Stimulated activated naive CD8-positive, alpha-beta T cell treated with anti-CD3 and anti-CD28 coated beads, Interleukin-15, Interleukin-2, amounts not matched to agents 100 ng/mL and 50 ng/mL, for 24 hours (primary cell): Measurements from ENCODE around the gene ATP8A2.
A peak's percentile ranks its signal among the peaks of the same experiment; 100 is the strongest.

ENCODE experiments used
- H3K27ac Mint-ChIP-seq: one replicate; pipeline ENCODE4 v1.8.0; 2021; ENCODE audit warnings: mild to moderate bottlenecking, mixed read lengths
- H3K27me3 Mint-ChIP-seq: one replicate; pipeline ENCODE4 v1.8.0; 2021; ENCODE audit warnings: mixed read lengths
- H3K36me3 Mint-ChIP-seq: one replicate; pipeline ENCODE4 v1.8.0; 2021; ENCODE audit warnings: low read depth, mixed read lengths
- H3K4me1 Mint-ChIP-seq: one replicate; pipeline ENCODE4 v1.8.0; 2021; ENCODE audit warnings: low read depth, mixed read lengths
- H3K4me3 Mint-ChIP-seq: one replicate; pipeline ENCODE4 v1.8.0; 2021; ENCODE audit warnings: mild to moderate bottlenecking, mixed read lengths
- H3K9me3 Mint-ChIP-seq: one replicate; pipeline ENCODE4 v1.8.0; 2021; ENCODE audit warnings: mixed read lengths

ATP8A2 gene

DNA sequence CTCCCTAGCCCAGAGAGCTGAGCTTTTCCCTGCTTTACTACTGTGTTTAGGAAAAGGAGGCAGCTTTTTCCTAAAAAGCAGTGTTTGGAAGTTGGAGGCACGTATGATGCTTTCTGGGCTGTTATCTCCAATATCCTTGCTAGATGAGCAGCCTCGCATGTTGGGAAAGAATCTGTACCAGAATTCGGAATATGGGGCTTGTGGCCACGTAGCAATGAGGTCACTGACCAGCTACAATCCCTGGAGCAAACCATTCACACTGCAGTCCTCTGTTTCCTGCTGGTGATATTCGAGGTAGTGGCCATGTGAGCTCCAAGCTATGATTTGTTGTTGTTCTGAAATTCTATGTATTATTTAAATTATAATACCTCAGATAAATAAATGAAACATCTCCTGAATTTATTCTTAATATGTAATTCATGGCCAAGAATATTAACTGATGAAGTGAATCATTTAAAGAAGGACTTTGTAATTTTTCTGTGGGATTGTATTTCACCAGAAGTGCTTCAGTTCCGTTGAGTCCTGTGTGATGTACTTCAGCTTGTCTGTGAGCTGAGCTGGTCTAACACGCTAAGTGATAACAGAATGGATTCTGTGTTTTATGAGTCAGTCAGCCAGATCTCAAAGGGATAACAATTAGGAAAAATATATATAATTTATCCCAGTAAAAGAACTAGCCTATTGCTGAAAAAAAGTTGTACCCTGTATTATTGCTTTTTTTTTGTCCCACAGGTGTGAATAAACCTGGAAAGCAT lies 360.5 kb downstream of the ATP8A2 start:
- Mint-ChIP-seq H3K4me3 (no peak overlapping the region), H3K36me3 (no peaks in the 10 kb centered on the region), H3K27me3 (no peaks in the 10 kb centered on the region), H3K4me1 (peaks cover 3% of the 10 kb centered on the region), H3K27ac (no peak overlapping the region), H3K9me3 (peaks cover 3% of the 10 kb centered on the region)

DNA sequence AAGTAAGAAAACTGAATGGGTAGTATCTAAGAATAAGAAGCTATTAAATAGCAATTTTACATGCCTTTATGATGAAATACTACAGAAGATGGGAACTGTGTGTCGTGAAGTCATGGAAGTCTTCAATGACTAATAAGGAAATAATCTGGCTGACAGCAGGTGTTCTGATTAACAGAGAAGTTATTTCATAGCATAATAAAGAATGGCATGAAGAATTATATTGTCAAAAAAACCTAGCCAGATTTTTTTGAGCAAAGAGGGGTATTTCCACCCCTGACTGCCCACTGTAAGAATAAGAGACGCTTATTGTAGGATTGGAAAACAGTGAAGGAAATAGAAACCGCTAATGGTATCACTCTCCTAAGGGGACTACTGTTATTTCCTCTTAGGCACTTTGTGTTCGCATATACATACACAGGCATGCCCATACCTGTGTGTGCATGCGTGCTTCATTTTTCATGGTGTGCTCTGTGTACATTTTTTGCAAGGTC lies 361.3 kb downstream of the ATP8A2 start:
- Mint-ChIP-seq H3K36me3 (no peaks in the 10 kb centered on the region), H3K4me1 (peaks cover 8% of the 10 kb centered on the region), H3K27me3 (no peaks in the 10 kb centered on the region), H3K9me3 (peaks cover 3% of the 10 kb centered on the region), H3K27ac (no peak overlapping the region), H3K4me3 (no peak overlapping the region)

DNA sequence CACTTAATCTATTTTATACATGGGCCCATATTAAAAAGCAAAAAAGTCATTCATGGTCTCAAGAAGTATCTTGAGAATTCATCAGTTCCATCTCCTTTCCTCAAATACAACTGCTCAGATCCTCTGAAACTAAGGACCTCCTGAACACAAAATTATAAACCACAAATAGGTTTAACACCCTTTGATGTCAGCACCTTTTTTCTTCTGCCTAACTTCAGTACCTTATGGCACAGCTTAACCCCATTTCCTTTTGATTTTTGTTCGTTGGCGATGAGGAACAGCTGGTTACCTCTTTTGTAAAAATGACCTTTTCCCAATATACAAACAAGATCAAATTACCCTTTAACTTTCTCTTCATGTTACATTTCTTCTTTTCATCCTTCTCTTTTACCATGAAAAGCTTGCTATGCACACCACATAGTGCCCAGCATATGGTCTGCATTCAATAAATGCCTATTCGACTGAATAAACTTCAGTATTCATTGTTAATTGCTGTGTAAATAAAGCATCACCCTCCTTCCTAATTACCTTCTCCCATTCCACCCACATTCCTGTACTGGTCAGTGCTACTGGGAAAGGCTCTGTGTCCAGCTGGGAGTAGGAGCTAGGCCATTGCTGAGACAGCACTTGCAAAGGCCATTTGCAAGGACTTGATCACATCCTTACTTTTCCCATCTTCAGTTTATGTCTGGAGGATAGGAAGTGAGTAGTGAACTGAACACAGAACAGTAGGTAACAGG lies 362.1 kb downstream of the ATP8A2 start:
- Mint-ChIP-seq H3K9me3 (peaks cover 3% of the 10 kb centered on the region), H3K27me3 (no peaks in the 10 kb centered on the region), H3K4me3 (no peak overlapping the region), H3K36me3 (no peaks in the 10 kb centered on the region), H3K27ac (peak overlapping the region; percentile 2), H3K4me1 (peaks cover 16% of the 10 kb centered on the region)

DNA sequence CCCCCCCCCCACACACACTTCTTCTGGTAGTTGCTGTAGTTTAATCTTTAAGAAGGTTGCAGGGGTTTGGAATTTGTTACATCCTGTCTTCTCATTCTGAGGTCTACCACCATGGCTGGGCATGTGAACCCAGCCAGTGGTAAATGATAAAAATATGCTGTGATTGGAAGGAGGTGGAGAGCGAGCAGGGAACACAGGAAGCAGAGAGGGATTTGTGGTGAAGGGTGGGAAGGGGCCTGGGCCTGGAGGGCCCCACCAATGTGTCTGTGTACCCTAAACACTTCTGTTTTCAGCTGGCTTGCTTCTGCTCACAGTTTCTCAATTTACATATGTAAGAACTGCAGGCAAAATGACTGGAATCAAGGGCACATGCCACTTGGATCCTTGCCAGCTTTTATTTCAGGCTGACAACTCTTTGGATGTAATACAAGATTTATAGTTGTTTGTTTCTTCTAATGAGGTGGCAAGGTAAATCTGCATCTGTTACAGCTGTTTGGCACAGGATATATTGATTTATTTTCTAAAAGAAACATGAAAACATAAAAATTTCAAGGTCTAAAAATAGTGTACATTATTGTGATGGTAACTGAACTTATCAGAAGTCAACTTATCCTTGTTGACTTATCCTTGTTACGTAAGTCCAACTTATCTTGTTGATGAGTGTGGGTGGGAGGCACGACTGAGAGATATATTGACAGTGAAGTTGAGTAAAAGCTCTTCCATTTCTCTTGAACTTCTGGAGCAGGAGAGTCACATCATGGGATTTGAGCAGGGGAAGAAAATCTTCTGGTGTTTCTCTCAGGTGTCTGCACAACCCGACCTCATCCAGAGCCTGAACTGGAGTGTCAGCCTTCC lies 366.8 kb downstream of the ATP8A2 start:
- no peaks in the 10 kb centered on the region for H3K36me3 Mint-ChIP-seq

DNA sequence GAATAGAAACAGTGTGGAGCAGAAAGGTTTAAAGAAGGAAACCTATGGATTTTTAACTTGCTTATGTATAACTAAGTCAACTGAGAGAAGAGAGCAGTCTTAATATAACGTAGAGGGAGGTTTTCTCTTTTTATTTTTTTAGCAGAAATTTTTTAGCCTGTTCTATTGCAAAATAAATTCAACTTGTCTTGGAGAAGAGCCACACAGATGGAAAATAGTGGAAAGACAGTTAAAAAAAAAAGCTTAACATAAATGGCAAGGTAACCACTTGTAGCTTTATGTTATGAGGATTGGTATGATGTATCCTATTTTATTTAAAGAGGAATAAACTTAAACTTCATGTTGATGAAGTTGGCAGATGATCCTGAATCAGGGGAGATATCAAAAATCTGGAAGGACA lies 367.6 kb downstream of the ATP8A2 start:
- Mint-ChIP-seq H3K4me3 (no peak overlapping the region), H3K36me3 (no peaks in the 10 kb centered on the region), H3K27ac (no peak overlapping the region), H3K27me3 (no peaks in the 10 kb centered on the region), H3K4me1 (peaks cover 18% of the 10 kb centered on the region), H3K9me3 (peaks cover 3% of the 10 kb centered on the region)

More for the DNA sequence above, 366.8 kb downstream of the ATP8A2 start:
- Mint-ChIP-seq H3K27me3 (no peaks in the 10 kb centered on the region), H3K4me3 (no peak overlapping the region), H3K4me1 (peaks cover 18% of the 10 kb centered on the region), H3K9me3 (peaks cover 3% of the 10 kb centered on the region), H3K27ac (peak overlapping the region; percentile 36)

DNA sequence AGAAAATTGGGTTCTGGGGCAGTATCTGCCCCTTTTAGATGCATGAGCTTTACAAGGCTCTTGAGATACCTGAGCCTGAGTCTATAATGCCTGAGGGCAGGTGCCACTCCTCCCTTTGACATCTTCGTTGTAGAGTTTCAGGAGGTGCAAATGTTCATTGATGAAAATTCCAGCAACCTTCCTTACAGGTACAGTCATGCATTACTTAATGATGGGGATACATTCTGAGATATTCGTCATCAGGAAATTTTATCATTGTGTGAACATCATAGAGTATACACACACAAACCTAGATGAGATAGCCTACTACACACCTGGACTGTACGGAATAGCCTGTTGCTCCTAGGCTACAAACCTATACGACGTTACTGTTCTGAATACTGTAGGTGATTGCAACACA lies 370.0 kb downstream of the ATP8A2 start:
- no peak overlapping the region for H3K4me3 Mint-ChIP-seq
- no peaks in the 10 kb centered on the region for H3K9me3 Mint-ChIP-seq
- peaks cover 17% of the 10 kb centered on the region for H3K4me1 Mint-ChIP-seq
- H3K36me3 Mint-ChIP-seq = no peaks in the 10 kb centered on the region
- H3K27me3 Mint-ChIP-seq = peaks cover 4% of the 10 kb centered on the region
- H3K27ac Mint-ChIP-seq = no peak overlapping the region

DNA sequence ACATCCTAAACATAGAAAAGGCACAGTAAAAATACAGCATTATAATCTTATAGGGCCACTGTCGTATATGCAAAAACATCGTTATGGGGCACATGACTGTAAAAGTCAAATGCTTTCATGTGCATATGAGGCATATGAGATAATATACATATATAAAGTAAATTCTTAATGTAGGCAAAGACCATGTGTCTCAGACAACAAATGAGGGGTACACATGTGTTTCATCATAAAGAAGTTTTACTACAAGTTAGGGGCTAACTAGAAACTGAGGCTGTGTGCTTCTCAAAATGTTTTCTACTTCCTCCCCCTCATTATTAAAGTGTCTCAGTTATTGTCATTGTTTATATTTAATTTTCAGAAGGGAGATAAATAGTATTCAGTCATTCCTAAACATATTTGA lies 370.4 kb downstream of the ATP8A2 start:
- H3K9me3 Mint-ChIP-seq = no peaks in the 10 kb centered on the region
- peaks cover 15% of the 10 kb centered on the region for H3K4me1 Mint-ChIP-seq
- H3K27me3 Mint-ChIP-seq = peaks cover 4% of the 10 kb centered on the region
- H3K36me3 Mint-ChIP-seq = no peaks in the 10 kb centered on the region
- H3K4me3 Mint-ChIP-seq = no peak overlapping the region
- no peak overlapping the region for H3K27ac Mint-ChIP-seq

DNA sequence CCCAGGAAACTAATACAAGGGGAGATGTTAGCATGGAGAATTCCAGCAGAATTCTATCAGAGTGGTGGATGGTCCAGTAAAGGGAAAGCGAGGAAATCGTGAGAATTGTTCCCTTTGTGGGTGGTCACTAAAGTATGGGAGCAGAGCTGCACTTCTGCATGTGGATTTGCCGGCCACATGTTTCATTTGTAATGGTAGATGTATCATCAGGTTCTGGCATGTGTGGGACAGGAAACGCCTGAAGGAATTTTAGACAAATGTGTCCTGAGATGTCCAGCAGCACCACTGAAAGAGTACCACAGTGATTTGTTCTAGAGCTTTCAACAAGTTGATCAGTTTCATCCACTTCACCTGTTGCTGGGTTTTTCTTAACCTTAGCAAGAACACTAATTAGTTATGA lies 371.6 kb downstream of the ATP8A2 start:
- Mint-ChIP-seq H3K4me3 (no peak overlapping the region), H3K27me3 (peaks cover 4% of the 10 kb centered on the region), H3K36me3 (no peaks in the 10 kb centered on the region), H3K9me3 (no peaks in the 10 kb centered on the region), H3K27ac (no peak overlapping the region), H3K4me1 (peaks cover 7% of the 10 kb centered on the region)

DNA sequence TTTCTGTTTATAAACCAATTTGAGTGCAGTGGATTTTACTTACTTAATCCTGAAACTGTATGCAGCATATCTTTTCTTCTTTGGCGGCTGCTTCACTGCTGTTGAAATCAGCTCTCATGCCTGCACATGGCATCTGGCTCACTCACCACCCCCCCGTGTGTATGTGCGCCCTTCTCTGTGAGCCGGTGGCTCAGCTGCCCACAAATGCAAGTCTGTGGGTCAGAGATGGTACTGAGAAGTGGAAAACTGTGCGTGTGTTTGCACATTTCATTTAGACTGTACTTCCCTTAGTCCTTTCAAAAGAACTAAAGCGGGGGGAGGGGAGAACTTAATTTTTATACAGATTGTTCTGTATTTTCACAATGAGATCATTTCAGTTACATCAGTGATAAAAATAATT lies 372.4 kb downstream of the ATP8A2 start:
- no peak overlapping the region for H3K4me3 Mint-ChIP-seq
- no peaks in the 10 kb centered on the region for H3K36me3 Mint-ChIP-seq
- H3K4me1 Mint-ChIP-seq = no peaks in the 10 kb centered on the region
- peaks cover 4% of the 10 kb centered on the region for H3K27me3 Mint-ChIP-seq
- no peak overlapping the region for H3K27ac Mint-ChIP-seq
- H3K9me3 Mint-ChIP-seq = no peaks in the 10 kb centered on the region

DNA sequence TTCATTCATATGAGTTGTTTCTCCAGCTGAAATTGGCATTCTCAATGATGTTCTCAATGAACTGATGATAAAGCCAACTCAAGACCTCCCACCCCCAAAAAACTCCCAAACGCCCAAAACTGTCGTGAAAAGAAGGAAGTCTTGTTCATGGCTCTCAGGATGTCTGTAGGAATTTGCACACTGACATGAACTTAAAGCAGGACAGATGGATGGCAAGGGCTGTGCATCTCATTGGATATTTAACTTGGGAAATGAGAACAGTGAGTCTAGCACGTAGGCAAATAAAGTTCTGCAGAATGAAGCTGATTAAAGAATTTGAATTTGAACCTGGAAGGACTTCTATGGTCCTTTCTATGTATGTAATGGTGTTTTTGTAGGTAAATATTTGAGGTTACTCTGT lies 374.4 kb downstream of the ATP8A2 start:
- Mint-ChIP-seq H3K27ac (no peak overlapping the region), H3K4me3 (no peak overlapping the region), H3K4me1 (no peaks in the 10 kb centered on the region), H3K9me3 (no peaks in the 10 kb centered on the region), H3K27me3 (peaks cover 4% of the 10 kb centered on the region), H3K36me3 (no peaks in the 10 kb centered on the region)

DNA sequence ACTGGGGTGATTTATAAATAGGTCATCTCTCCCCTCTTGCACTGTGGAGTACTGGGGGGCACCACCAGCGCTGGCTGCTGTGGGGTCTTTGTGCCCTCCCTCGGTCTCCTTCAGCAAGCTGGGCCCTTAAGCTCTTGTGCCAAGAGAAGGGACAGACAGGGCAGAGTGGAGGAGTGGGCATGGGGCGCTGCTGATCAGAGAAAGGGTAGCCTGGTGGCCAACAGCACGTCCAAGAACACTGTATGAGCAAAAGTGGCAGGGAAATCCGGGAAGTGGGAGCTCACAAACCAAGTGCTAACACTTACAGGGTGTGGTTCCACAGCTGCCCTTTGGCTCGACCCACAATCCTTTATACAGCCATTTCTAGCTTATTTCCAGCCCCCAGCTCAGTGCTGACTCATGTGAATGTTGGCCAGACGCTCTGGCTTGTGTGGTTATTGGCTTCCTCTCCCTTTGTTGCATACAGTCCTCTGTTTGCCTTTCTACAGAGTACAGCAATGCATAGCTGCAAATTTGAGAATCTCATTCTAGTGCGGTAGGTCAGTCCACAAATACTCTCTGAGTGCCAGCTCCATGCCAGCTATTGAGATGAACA lies 381.3 kb downstream of the ATP8A2 start:
- H3K36me3 Mint-ChIP-seq = no peaks in the 10 kb centered on the region
- no peaks in the 10 kb centered on the region for H3K9me3 Mint-ChIP-seq
- H3K27ac Mint-ChIP-seq = no peak overlapping the region
- H3K27me3 Mint-ChIP-seq = peaks cover 7% of the 10 kb centered on the region
- H3K4me1 Mint-ChIP-seq = peaks cover 6% of the 10 kb centered on the region
- no peak overlapping the region for H3K4me3 Mint-ChIP-seq

DNA sequence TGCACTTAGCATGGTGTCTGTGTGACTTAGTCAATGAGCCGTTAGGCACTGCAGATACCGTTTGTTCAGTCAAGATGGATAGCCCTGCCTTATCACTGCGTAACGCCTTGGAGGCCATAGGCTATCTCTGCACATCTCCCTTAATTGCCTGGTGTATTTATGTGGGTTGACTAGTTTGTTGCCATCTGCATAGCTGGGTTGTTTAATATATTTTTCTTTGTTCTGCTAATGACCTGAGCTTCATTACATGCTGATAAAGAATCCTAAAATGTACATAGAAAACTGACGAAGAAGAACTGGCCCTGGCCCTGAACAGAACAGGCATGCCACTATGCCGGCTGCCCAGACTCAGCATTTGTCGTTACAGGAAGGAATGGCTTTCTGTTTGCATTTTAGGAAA lies 382.2 kb downstream of the ATP8A2 start:
- Mint-ChIP-seq H3K27me3 (peaks cover 7% of the 10 kb centered on the region), H3K27ac (no peak overlapping the region), H3K4me3 (no peak overlapping the region), H3K36me3 (no peaks in the 10 kb centered on the region), H3K9me3 (no peaks in the 10 kb centered on the region), H3K4me1 (peaks cover 6% of the 10 kb centered on the region)

DNA sequence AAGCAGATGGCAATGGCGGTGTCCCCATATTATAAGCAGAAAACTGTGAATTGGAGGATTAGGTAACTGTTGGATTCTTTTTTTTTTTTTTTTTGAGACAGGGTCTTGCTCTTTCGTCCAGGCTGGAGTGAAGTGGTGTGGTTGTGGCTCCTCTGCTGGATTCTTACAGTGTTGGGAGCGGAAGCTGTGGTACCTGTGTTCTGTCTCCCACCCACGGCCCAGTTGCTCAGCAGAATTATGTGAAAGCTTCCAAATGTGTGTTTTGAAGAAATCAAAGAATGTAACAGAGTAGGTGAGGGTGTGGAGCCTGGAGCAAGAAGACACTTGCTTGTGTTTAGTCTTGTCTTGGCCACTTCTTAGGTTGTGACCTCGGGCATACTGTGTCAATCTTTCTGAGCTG lies 384.5 kb downstream of the ATP8A2 start:
- no peak overlapping the region for H3K4me3 Mint-ChIP-seq
- no peaks in the 10 kb centered on the region for H3K9me3 Mint-ChIP-seq

DNA sequence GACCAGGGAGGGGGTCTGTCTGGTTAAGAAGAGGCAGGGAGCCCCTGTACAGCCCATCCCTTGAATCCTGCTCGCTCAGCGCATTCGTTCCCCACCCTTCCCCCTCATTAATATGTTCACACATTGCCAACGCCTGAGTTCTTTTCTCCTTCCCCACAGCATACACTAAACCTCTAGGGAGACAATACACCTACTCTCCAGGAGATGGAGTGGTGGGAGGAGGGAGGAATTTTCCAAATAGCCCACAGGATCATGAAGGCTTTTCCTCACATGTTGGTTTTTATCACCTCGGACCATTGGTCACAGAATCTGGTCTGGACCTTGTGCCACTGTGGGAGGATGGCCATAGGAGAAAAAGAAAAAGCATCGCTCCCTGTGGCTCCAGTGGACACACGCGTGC lies 385.1 kb downstream of the ATP8A2 start:
- H3K27me3 Mint-ChIP-seq = peaks cover 10% of the 10 kb centered on the region
- no peaks in the 10 kb centered on the region for H3K36me3 Mint-ChIP-seq
- no peak overlapping the region for H3K4me3 Mint-ChIP-seq
- no peaks in the 10 kb centered on the region for H3K9me3 Mint-ChIP-seq
- peaks cover 6% of the 10 kb centered on the region for H3K4me1 Mint-ChIP-seq
- no peak overlapping the region for H3K27ac Mint-ChIP-seq

More for the DNA sequence above, 384.5 kb downstream of the ATP8A2 start:
- Mint-ChIP-seq H3K27ac (no peak overlapping the region), H3K4me1 (peaks cover 6% of the 10 kb centered on the region), H3K36me3 (no peaks in the 10 kb centered on the region), H3K27me3 (peaks cover 10% of the 10 kb centered on the region)
